K562 (cell line): Measurements from ENCODE around the gene RNF126. TPM values are rescaled to one million over a fixed set of nuclear protein-coding genes. Genes with fewer than 3 reads are reported as not detected.

Experiments used
- ATAC-seq: fragments of 200-7000 bp; cut with Tn5 transposase; 3 replicates; pipeline ENCODE4 v1.9.1; 2020; ENCODE audit warnings: moderate library complexity
- BruUV-seq: library from RNA; stranded (reverse); fragments of 400-500 nt; replicated peaks from 2 replicates; lab custom pipeline; 2021; lab: Mats Ljungman, UMichigan
- CTCF ChIA-PET: fragments of 300-600 bp; formaldehyde crosslinking; extraction: SDS; loops from one replicate; lab custom pipeline; 2021; ENCODE audit warnings: low intra/inter-chr PET ratio; lab: Yijun Ruan, JAX
- POLR2A ChIA-PET: fragments of 300-600, 350-650 bp; sonication (Branson Sonifier 250); formaldehyde crosslinking; extraction: SDS; loops from one replicate; lab custom pipeline; 2021; ENCODE audit warnings: antibody characterized with exemption, inconsistent platforms; lab: Yijun Ruan, JAX
- DNase-seq, 4 experiments: peaks; one replicate each; pipeline versions ENCODE4 v3.0.0 to v3.0.0-alpha.2; 2011 to 2018; ENCODE audit warnings: low spot score in 3 of 4, mixed read lengths in 3 of 4; ENCODE audit errors: extremely low read depth in 1 of 4
- FAIRE-seq: peaks from 2 replicates; lab custom pipeline; 2011; peaks lifted over from hg19 to GRCh38; lab: Jason Lieb, UNC
- H2AFZ ChIP-seq: 2 replicates; pipeline ENCODE4 v1.6.0; 2011; ENCODE audit warnings: low read depth, low read length, control low read depth, inconsistent platforms
- H3K27ac ChIP-seq: fragments of 200-600 bp; 3 replicates; pipeline ENCODE4 v1.8.0; 2011; ENCODE audit warnings: low read depth, mild to moderate bottlenecking, control low read depth, inconsistent platforms, low read length, moderate library complexity, mixed read lengths; ENCODE audit errors: extremely low read depth
- H3K27me3 ChIP-seq, 2 experiments: fragments of 300-600 bp in 1 of 2; 2 replicates in 1 of 2; 3 replicates in 1 of 2; pipeline versions ENCODE4 v1.6.0 to v1.8.0; 2011; ENCODE audit warnings: inconsistent platforms in 2 of 2, low read length in 2 of 2, mild to moderate bottlenecking in 1 of 2, mixed read lengths in 1 of 2, moderate library complexity in 1 of 2; ENCODE audit not compliant: control insufficient read depth in 2 of 2, insufficient read depth in 2 of 2
- H3K36me3 ChIP-seq: fragments of 300-600 bp; 3 replicates; pipeline ENCODE4 v1.8.0; 2011; ENCODE audit warnings: mild to moderate bottlenecking, low read length, inconsistent platforms; ENCODE audit not compliant: control insufficient read depth, insufficient read depth
- H3K4me1 ChIP-seq, 2 experiments: fragments of 200-600 bp in 1 of 2; replicated peaks in 1 of 2; 2 replicates in 1 of 2; 3 replicates in 1 of 2; pipeline versions ENCODE4 v1.5.1 to v1.8.0; 2011; ENCODE audit warnings: inconsistent platforms in 2 of 2, low read length in 2 of 2, mild to moderate bottlenecking in 1 of 2, mixed read lengths in 1 of 2, moderate library complexity in 1 of 2; ENCODE audit not compliant: control insufficient read depth in 2 of 2, insufficient read depth in 2 of 2
- H3K4me2 ChIP-seq: 2 replicates; pipeline ENCODE4 v1.6.1; 2011; ENCODE audit warnings: low read length, control low read depth, inconsistent platforms, mixed read lengths; ENCODE audit not compliant: insufficient read depth
- H3K4me3 ChIP-seq: fragments of 200-600 bp; sonication (generic), shearing (Covaris generic); 2 replicates; pipeline ENCODE4 v1.5.1; 2016; ENCODE audit warnings: control low read depth, inconsistent platforms
- H3K79me2 ChIP-seq: fragments of 200-600 bp; 3 replicates; pipeline ENCODE4 v1.8.0; 2011; ENCODE audit warnings: low read length, inconsistent platforms; ENCODE audit not compliant: control insufficient read depth, insufficient read depth
- H3K9ac ChIP-seq, 2 experiments: 2 replicates each; pipeline versions ENCODE4 v1.6.0 to v1.6.1; 2011; ENCODE audit warnings: low read depth in 2 of 2, low read length in 2 of 2, control low read depth in 1 of 2, inconsistent platforms in 1 of 2, mild to moderate bottlenecking in 1 of 2, mixed read lengths in 1 of 2; ENCODE audit not compliant: insufficient read depth in 1 of 2
- H3K9me1 ChIP-seq: one replicate; pipeline ENCODE4 v1.6.0; 2011; ENCODE audit warnings: inconsistent platforms, mild to moderate bottlenecking, low read length, moderate library complexity; ENCODE audit not compliant: control insufficient read depth, insufficient read depth
- H3K9me3 ChIP-seq: replicated peaks from 2 replicates; pipeline ENCODE4 v1.5.1; 2011; ENCODE audit warnings: low read depth, low read length, inconsistent platforms; ENCODE audit not compliant: control insufficient read depth, insufficient read depth
- H4K20me1 ChIP-seq: replicated peaks from 2 replicates; pipeline ENCODE4 v1.6.1; 2011; ENCODE audit warnings: low read length, inconsistent platforms, mixed read lengths; ENCODE audit not compliant: control insufficient read depth, insufficient read depth
- BCOR ChIP-seq: fragments of 450-650 bp; IDR thresholded peaks from 2 replicates; pipeline ENCODE4 v1.6.1; 2016
- BRD4 ChIP-seq: fragments of 200-600 bp; sonication (generic); IDR thresholded peaks from 2 replicates; pipeline ENCODE4 v1.6.1; 2017; ENCODE audit warnings: inconsistent platforms
- CREB1 ChIP-seq, 2 experiments: sonication (generic) in 1 of 2; formaldehyde crosslinking in 1 of 2; IDR thresholded peaks; 2 replicates each; pipeline versions ENCODE4 v1.6.1 to v1.8.0; 2012 to 2022; ENCODE audit warnings: inconsistent platforms in 1 of 2, mild to moderate bottlenecking in 1 of 2, missing genetic modification reagents in 1 of 2, moderate library complexity in 1 of 2
- HNRNPK ChIP-seq: fragments of 200-400 bp; formaldehyde crosslinking; IDR thresholded peaks from one replicate; pipeline ENCODE4 v1.6.1; 2018; ENCODE audit warnings: mild to moderate bottlenecking, low read depth, low read length; ENCODE audit not compliant: poor library complexity, severe bottlenecking
- HNRNPUL1 ChIP-seq: fragments of 200-400 bp; formaldehyde crosslinking; IDR thresholded peaks from 2 replicates; pipeline ENCODE4 v1.6.1; 2017; ENCODE audit warnings: low read length
- MAX ChIP-seq: sonication (generic); formaldehyde crosslinking; IDR thresholded peaks from 2 replicates; pipeline ENCODE4 v1.9.0; 2022; ENCODE audit warnings: mild to moderate bottlenecking, missing genetic modification reagents
- MEIS2 ChIP-seq: fragments of 450-650 bp; IDR thresholded peaks from 2 replicates; pipeline ENCODE4 v1.6.1; 2014; ENCODE audit warnings: mild to moderate bottlenecking; ENCODE audit not compliant: partially characterized antibody
- MTA1 ChIP-seq: fragments of 450-650 bp; IDR thresholded peaks from 2 replicates; pipeline ENCODE4 v1.6.1; 2017; ENCODE audit warnings: borderline replicate concordance
- MYNN ChIP-seq, 2 experiments: sonication (generic); formaldehyde crosslinking in 1 of 2; IDR thresholded peaks; 2 replicates each; pipeline versions ENCODE4 v1.5.0 to v1.6.1; 2016 to 2020; ENCODE audit warnings: antibody characterized with exemption in 1 of 2, missing genetic modification reagents in 1 of 2
- NR4A1 ChIP-seq, 2 experiments: fragments of 250-450 bp in 1 of 2; fragments of 450-650 bp in 1 of 2; sonication (Bioruptor Pico) in 1 of 2; IDR thresholded peaks; 2 replicates each; pipeline versions ENCODE4 v1.4.0 to v1.6.1; 2016 to 2020; ENCODE audit warnings: mild to moderate bottlenecking in 2 of 2, missing compliant biosample characterization in 1 of 2, missing genetic modification characterization in 1 of 2, moderate library complexity in 1 of 2
- PKNOX1 ChIP-seq: fragments of 450-650 bp; IDR thresholded peaks from 2 replicates; pipeline ENCODE4 v1.6.1; 2016
- RFX7 ChIP-seq: fragments of 250-450 bp; sonication (Bioruptor Pico); IDR thresholded peaks from 2 replicates; pipeline ENCODE4 v1.5.1; 2021; ENCODE audit warnings: mild to moderate bottlenecking
- STAT5B ChIP-seq: fragments of 250-450 bp; sonication (Bioruptor Pico); IDR thresholded peaks from 2 replicates; pipeline ENCODE4 v1.8.0; 2021; ENCODE audit warnings: mild to moderate bottlenecking, inconsistent platforms
- TCF15 ChIP-seq: fragments of 250-450 bp; sonication (Bioruptor Pico); IDR thresholded peaks from 2 replicates; pipeline ENCODE4 v1.8.0; 2022; ENCODE audit warnings: moderate library complexity, mild to moderate bottlenecking, inconsistent platforms
- ZKSCAN3 ChIP-seq: fragments of 250-450 bp; sonication (Bioruptor Pico); IDR thresholded peaks from 2 replicates; pipeline ENCODE4 v1.4.0; 2020
- ZNF23 ChIP-seq: fragments of 250-450 bp; sonication (Bioruptor Pico); IDR thresholded peaks from 2 replicates; pipeline ENCODE4 v1.4.0; 2020; ENCODE audit warnings: mild to moderate bottlenecking
- ZNF449 ChIP-seq: fragments of 250-450 bp; sonication (Bioruptor Pico); IDR thresholded peaks from 2 replicates; pipeline ENCODE4 v1.8.0; 2022; ENCODE audit warnings: moderate library complexity, mild to moderate bottlenecking, inconsistent platforms
- ZNF655 ChIP-seq: fragments of 250-450 bp; sonication (Bioruptor Pico); IDR thresholded peaks from 2 replicates; pipeline ENCODE4 v1.5.0; 2021
- WGBS: fragments of 100-300 bp; shearing (Covaris generic); methylation state at CpG from one replicate; pipeline ENCODE4 v1.1.6; 2016; ENCODE audit warnings: low coverage, mixed read lengths; ENCODE audit not compliant: insufficient coverage; ENCODE audit errors: missing lambda C conversion rate; 5-methylcytosine and 5-hydroxymethylcytosine counted together
- in situ Hi-C: fragments of 300-500 bp; cut with MboI; formaldehyde crosslinking; loops from 4 replicates; pipeline ENCODE4 v1.15.0; 2018; ENCODE audit warnings: inconsistent platforms, mixed read lengths
- intact Hi-C: fragments of 100-400 bp; cut with micrococcal nuclease; formaldehyde crosslinking; loops from 2 replicates; pipeline ENCODE4 v1.14.2; 2022
- polyA plus RNA-seq, 8 experiments: library from polyadenylated mRNA; depleted of rRNA in 4 of 8; stranded (reverse) in 5 of 8; unstranded in 3 of 8; fragments of >200 nt; fragmentation: Nextera tagmentation in 2 of 8; fragmentation: Illumina TruSeq in 1 of 8; extraction: Ambion mirVana in 2 of 8; extraction: Trizol in 1 of 8; gene quantifications; 2 replicates each; pipeline versions ENCODE4 v1.2.1 to v1.2.3, GENCODE V29; 2011 to 2014; ENCODE audit warnings: inconsistent platforms in 1 of 8, missing spikeins in 1 of 8
- total RNA-seq, 7 experiments: library from RNA; depleted of rRNA in 6 of 7; stranded (reverse); fragments of >200 nt in 6 of 7; fragmentation: Illumina TruSeq in 2 of 7; extraction: Trizol in 2 of 7; gene quantifications; 2 replicates each; pipeline versions ENCODE4 v1.2.1 to v1.2.3, GENCODE V29; 2011 to 2021; ENCODE audit warnings: low replicate concordance in 1 of 7

The RNF126 gene
- total and polyA plus RNA-seq, 9 of the 15 experiments (the other 6 are each of a cell fraction or from before 2014, with no cell fraction given) = 0.27 to 101 (median 12.3) TPM

GRCh38 chr19:695352-695949 is 32.4 kb upstream of the RNF126 start, which contains the start of gene PRSS57:
TSS of gene PRSS57 (minus strand) at chr19:695452. CDS start at chr19:695430, 22 bp downstream.
- no TSS peak for BruUV-seq
- H3K79me2 ChIP-seq = no peaks in the 10 kb centered on the region
- peaks cover 5 to 43% of the 10 kb centered on the region in 2 experiments; a peak in 3 of 5 replicates for H3K4me1 ChIP-seq
- no peak within 1 kb of the TSS for H3K27ac ChIP-seq
- H3K9ac ChIP-seq = peak within 1 kb of the TSS in 1 of 2 experiments; percentile 84; a peak in 2 of 4 replicates
- CTCF ChIA-PET = no interaction called here
- H3K27me3 ChIP-seq = no peaks in the 10 kb centered on the region; a peak in 1 of 5 replicates
- DNase-seq = no peak
- H3K9me1 ChIP-seq = no peaks in the 10 kb centered on the region
- WGBS = 27% methylated on average over 22 of the region's 31 CpGs
- peak within 1 kb of the TSS; percentile 19; the same call in 1 of the 2 replicates for H3K4me2 ChIP-seq
- peak; percentile 41 for ATAC-seq
- no peaks in the 10 kb centered on the region for H4K20me1 ChIP-seq
- POLR2A ChIA-PET = interaction anchor here (0.6 to 1.0 kb wide), 2 partner anchors 8 to 216 kb away, joined by 3 read pairs; no protein-coding TSS in a partner anchor
- no peaks in the 10 kb centered on the region for H3K36me3 ChIP-seq
- in situ Hi-C loops (no loop called here), intact Hi-C loops (no loop called here)
- FAIRE-seq = no peak
- H2AFZ ChIP-seq = peak within 1 kb of the TSS; percentile 47; the same call in 1 of the 2 replicates
- H3K4me3 ChIP-seq = no peak within 1 kb of the TSS
- H3K9me3 ChIP-seq = no peaks in the 10 kb centered on the region
- TF ChIP-seq PKNOX1 (no peak), ZNF655 (CRISPR knock-in tag) (no peak), BRD4 (no peak), MTA1 (no peak), MAX (0 out of 2 replicates have a peak, but pooled peaks have one; percentile 11), BCOR (peak; percentile 78; the same call in 1 of the 2 replicates), HNRNPK (no peak), ZNF449 (CRISPR knock-in tag) (no peak), NR4A1 (CRISPR knock-in tag; IDR thresholded peaks at IDR 0.05) (no peak), NR4A1 (tag; IDR thresholded peaks at IDR 0.05) (no peak), MYNN (IDR thresholded peaks at IDR 0.05) (no peak), MYNN (CRISPR knock-in tag; IDR thresholded peaks at IDR 0.05) (no peak), CREB1 (IDR thresholded peaks at IDR 0.05) (no peak), CREB1 (CRISPR knock-in tag; IDR thresholded peaks at IDR 0.05) (no peak), HNRNPUL1 (no peak), TCF15 (CRISPR knock-in tag) (no peak), ZNF23 (no peak), STAT5B (no peak), ZKSCAN3 (no peak), RFX7 (CRISPR knock-in tag) (no peak), MEIS2 (no peak)
